Fibroblast of skin of abdomen (primary cell): ENCODE results near the gene CYS1. TPM values are rescaled to one million over a fixed set of nuclear protein-coding genes. Genes with fewer than 3 reads are reported as not detected.
"Not testable (repeated sequence)": the region's sequence is repeated elsewhere in the genome, so short reads cannot be mapped to it uniquely, and the experiment has no call there.

ENCODE experiments used
- DNase-seq: peaks from one replicate; pipeline ENCODE4 v3.0.0-alpha.2; 2013
- polyA plus RNA-seq, 2 experiments: library from polyadenylated mRNA; unstranded; fragments of 120-200 nt; gene quantifications; one replicate each; pipeline ENCODE4 v1.2.1, GENCODE V29; 2013; ENCODE audit not compliant: insufficient read length in 2 of 2

CYS1 gene, protein sequence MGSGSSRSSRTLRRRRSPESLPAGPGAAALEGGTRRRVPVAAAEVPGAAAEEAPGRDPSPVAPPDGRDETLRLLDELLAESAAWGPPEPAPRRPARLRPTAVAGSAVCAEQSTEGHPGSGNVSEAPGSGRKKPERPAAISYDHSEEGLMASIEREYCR
- 0.36 TPM for polyA plus RNA-seq (2013, experiment 1 of 2; ENCODE audit: insufficient read length)
- 0.55 TPM for polyA plus RNA-seq (2013, experiment 2 of 2; ENCODE audit: insufficient read length)

DNA sequence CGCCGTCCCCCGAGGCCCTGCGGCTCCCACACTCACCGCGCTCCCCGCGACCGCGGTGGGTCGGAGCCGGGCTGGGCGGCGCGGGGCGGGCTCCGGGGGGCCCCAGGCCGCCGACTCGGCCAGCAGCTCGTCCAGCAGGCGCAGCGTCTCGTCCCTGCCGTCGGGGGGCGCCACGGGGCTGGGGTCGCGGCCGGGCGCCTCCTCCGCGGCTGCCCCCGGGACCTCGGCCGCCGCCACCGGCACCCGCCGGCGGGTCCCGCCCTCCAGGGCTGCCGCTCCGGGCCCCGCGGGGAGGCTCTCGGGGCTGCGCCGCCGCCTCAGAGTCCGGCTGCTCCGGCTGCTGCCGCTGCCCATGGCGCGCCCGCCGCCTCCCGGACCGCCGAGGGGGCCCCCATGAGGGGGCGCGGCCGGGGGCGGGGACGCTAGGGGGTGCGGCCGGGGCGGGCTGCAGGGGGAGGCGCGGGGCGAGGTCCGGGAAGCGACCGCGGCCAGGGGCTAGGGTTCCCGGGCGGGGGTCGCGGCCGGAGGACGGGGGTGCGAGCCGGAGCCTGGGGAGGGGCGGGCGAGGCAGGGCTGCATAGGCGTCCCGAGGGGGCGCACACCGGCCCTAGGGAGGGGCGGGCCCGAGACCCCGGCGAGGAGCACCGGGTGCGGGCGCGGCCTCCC lies at the start of gene CYS1:
TSS of gene CYS1 (minus strand) at position 542 of the 666 bp plus-strand sequence. CDS start at position 354, 188 bp downstream.
- DNase-seq: no peak

DNA sequence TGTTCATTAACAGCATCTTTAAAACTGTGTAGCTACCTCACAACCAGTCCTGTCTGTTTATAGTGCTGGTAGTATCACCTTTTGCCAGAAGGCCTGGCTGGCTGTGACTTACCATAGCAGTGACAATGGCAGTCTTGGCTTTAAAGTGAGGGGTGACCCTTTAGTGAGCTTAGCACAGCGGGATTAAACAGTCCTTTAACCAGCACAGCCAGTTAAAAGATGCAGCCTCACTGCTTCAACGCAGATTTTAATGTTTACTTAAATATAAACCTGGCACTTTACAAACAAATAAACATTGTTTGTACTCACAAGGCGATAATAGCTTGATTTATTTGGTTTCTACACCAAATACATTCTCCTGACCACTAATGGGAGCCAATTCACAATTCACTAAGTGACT lies 49.3 kb upstream of the CYS1 start:
- no peak for DNase-seq

- DNase-seq: no peak
Observed at GRCh38 chr2:10128420-10128819, 48.2 kb upstream of the CYS1 start.

- DNase-seq: no peak
Observed at GRCh38 chr2:10126632-10127026, 46.4 kb upstream of the CYS1 start.

GRCh38 chr2:10125842-10126631 lies 45.8 kb upstream of the CYS1 start:
- DNase-seq: no peak

DNA sequence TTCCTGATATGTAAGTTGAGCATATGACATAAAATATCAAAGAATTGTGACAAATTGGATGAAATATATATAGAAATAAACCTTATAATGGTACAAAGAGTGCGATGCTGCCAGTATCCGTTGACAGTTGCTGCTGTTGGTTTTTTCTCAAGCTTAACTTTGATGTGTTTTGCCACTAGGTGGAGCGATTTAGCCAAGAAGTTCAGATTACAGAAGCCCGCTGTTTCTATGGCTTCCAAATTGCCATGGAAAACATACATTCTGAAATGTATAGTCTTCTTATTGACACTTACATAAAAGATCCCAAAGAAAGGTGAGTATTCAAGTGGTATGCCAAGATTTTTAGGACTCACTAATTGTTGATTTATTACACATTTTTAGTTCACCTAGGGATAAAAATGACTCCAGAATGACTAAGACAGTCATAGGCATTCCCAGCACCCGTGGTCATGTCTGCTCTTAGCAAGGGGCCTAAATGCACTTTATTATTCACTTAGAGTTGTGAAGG lies 44.4 kb upstream of the CYS1 start:
- DNase-seq: peak; percentile 71

GRCh38 chr2:10123281-10123680 lies 43.1 kb upstream of the CYS1 start:
- no peak for DNase-seq

DNA sequence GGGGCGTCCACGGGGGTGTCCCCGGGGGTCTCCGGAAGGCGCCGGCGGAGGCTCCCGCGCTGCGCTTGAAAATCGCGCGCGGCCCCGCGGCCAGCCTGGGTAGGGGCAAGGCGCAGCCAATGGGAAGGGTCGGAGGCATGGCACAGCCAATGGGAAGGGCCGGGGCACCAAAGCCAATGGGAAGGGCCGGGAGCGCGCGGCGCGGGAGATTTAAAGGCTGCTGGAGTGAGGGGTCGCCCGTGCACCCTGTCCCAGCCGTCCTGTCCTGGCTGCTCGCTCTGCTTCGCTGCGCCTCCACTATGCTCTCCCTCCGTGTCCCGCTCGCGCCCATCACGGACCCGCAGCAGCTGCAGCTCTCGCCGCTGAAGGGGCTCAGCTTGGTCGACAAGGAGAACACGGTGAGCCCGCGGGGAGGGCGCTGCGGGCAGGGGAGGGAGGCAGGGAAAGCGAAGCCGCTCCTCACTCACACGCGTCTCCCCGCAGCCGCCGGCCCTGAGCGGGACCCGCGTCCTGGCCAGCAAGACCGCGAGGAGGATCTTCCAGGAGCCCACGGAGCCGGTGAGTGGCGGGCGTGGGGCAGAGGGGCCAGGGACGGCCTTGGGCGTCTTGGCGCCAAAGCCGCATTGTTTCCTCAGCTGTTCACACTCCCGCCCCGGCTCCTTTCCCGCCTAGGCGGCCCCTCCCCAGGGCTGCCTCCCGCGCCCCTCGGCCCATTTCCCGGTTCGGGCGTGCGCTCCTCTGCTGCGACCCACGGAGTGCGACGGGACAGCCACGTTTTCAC lies 42.5 kb upstream of the CYS1 start, which contains the start of gene RRM2:
TSS of gene RRM2 (plus strand) at position 240 of the 781 bp plus-strand sequence. CDS start at position 300, 60 bp downstream.
- peak; percentile 95 for DNase-seq

DNA sequence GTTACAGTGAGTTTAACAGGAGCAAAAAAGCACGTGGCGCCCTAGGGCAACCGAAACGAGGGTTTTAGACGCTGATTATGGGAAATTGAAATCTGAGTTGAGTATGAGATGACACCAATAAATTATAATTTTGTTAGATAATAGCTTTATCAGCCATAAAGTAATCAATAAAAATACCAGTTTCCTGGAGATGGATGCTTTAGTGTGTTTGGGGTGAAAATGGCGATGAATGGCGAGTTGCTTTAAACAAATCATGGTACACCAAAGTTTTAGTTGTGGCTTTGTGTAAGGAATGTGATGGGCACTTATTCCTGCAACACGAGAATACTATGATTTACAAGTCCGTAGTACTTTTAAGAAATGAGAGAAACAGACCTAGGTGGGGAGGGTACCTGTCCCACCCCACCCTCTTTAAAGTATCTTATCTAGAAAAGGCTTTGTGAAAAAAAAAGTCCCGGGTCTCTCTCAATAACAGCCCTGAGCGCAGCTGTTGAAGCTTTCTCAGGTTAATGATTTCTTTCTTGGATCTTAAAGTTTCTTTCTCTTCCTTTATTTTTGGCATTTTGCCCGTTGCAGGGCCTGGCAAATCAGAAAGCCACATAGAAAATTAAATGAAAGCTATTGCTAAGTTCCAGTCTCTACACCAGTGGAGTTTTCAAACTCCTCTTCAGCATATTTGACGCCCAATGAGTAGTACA lies 40.8 kb upstream of the CYS1 start:
- peak; percentile 25 for DNase-seq

DNA sequence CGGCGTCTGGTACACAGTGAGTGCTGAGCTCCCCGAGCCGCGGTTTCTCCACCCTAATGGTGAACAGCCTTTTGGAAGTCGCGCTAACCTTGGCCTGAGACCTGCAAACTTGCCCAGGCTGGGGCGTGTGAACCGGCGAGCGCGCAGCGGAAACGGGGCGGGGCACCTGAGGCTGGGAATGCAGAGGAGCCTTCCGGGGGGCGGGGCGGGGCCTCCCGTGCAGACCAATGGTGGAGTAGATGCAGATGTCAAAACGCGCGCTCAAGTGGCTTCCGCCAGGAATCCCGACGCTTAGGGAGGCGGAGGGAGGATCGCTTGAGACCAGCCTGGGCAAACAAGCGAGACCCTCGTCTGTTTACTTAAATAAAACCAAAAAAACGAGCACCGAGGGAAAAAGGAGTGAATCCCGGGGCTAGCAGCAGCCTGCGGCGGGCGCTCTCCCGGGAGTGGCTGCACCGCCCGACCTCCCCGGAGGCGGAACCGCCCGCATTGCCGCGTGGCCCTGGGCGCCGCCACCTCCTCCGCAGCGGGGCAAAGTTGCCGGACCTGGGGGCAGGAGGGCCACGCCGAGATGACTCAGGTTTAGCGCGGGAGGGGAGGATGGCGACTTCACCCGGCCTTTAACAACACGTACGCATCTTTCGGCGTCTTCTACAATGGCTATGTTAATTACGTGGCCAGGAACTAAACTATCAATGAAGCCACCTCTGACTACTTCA lies 40.1 kb upstream of the CYS1 start:
- peak; percentile 90 for DNase-seq

- no peak for DNase-seq
Observed at GRCh38 chr2:10119601-10120157, 39.5 kb upstream of the CYS1 start.

DNA sequence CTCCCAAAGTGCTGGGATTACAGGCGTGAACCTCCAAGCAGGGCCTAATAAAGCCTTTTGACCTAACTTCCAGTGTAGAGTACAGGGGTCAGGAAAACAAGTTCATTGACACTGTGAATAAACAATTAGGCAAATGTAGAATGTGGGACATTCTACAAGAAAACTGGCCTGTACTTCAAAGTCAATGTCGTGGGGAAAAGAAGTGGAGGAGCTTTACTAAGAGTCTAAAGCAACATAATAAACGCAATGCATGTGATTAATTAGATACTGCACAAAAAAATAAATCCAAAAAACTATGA lies 38.8 kb upstream of the CYS1 start:
- no peak for DNase-seq

DNA sequence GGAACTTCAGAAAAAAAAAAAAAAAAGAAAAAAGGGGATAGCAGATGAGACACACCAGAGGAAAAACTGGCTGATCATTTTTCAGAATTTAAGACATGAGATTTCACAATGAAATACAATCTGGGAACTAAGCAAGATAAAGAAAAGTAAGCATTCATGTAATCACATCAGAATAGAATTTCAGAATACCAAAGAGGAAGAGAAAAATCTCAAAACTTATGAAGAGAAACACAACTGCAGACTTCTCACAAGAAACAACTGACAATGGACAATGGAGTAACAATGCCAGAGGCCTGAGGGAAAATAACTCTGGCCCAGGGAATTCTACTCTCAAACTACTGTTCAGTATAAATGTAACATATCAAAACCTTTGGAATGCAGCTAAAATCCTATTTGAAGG lies 29.1 kb upstream of the CYS1 start:
- no peak for DNase-seq

GRCh38 chr2:10104906-10105305 lies 24.7 kb upstream of the CYS1 start:
- DNase-seq: not testable (repeated sequence)

DNA sequence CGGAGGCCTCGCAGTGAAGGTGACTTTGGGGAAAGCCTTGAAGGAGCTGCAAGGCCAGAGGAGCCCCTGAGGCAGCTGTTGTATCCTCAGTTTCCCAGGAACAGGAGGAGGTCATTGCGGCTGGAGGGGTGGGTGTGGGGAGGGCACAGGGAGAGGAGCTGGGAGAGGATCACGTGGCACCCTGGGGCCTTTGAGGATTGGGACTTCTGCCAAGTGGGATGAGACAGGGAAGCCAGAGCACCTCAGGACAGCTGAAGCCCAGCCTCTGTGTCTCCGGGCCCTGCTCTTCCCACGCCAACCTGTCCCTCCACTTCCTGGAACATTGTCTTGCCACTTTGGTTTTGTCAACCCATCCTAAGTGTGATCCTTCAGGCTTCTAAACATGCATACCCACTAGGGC lies 23.0 kb upstream of the CYS1 start:
- no peak for DNase-seq

DNA sequence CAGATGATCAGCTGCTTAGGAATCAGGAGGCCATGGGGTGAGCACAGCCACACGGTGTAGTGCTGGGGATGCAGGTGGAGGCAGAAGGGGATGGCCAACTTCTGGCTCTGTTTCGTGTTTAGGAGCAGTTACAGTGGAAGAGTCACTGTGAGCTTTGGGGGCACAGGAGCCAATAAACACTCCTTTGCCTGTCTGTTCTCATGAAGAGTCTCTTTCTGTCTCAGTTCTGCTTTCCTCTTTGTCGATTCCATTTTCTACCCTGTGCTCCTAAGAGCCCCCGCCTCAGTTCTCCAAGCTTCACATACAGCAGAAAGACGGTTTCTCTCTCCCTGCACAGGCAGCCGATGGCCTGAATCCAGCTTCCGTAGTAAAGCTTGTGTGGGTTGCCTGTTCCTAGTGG lies 21.3 kb upstream of the CYS1 start:
- no peak for DNase-seq

- peak; percentile 38 for DNase-seq
Observed at GRCh38 chr2:10097352-10098148, 17.3 kb upstream of the CYS1 start.

DNA sequence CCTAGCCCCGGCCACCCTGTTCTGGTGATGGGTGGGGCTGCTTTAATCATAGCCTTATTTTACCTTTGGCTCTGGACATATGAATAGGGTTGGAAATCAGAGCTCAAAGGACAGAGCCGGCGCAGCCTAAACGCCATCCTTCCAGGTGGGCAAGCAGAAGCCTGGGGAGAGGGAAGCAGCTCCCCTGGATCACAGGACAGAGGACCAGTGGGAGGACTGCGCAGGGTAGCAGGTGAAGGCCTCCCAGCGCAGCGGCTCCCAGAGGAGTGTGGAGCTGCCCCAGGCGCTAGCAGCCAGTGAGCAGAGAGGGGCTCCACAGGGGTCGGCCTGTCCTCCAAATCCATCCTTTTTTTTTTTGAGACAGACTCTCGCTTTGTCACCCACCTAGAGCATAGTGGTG lies 16.4 kb upstream of the CYS1 start:
- DNase-seq: no peak

- no peak for DNase-seq
Observed at GRCh38 chr2:10095175-10095574, 15.0 kb upstream of the CYS1 start.

DNA sequence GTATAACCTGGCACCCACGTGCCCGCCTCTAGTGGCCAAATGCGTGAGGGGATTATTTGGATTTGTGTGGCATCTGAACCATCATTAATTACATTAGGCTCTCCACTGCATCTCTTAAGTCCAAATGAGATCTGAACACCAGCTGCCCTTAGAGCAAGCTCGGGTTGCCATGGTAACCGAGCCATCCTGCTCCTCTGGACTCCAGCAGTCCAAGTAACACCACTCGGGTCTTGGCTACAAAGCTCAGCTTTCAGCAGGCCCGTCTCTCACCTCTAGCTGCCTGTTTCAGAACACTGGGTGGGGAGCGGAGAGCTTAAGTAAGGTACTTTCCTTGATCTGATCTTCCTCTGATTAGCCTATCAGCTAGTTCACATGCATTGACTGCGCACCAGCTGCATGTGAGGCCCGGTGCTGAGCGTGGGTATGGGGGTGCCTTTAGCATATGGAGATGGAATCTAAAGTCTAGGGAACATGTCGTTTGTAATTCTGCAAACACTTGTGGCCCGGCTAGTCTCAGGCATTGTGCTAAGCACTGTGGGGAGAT lies 14.1 kb upstream of the CYS1 start:
- no peak for DNase-seq
